Subcutaneous adipose tissue (tissue), 4 donors: ENCODE measurements around the gene PRDM16. TPM values are rescaled to one million over a fixed set of nuclear protein-coding genes. Genes with fewer than 3 reads are reported as not detected.

Source experiments
- total RNA-seq, 4 donors: library from RNA; depleted of rRNA; stranded (reverse); fragments of >200 nt; gene quantifications; one replicate each; pipeline ENCODE4 v1.1.0, GENCODE V29; 2016
- TF ChIP-seq, protein P1 (sequence below): fragments of 450-650 bp; IDR thresholded peaks from one replicate; pipeline ENCODE4 v1.5.1; 2016; ENCODE audit warnings: low read depth, mild to moderate bottlenecking, control low read depth, antibody characterized with exemption, moderate library complexity

Gene PRDM16
- total RNA-seq, 4 donors from 2014 or later: 0.82 to 1.7 (median 1.1) TPM

DNA sequence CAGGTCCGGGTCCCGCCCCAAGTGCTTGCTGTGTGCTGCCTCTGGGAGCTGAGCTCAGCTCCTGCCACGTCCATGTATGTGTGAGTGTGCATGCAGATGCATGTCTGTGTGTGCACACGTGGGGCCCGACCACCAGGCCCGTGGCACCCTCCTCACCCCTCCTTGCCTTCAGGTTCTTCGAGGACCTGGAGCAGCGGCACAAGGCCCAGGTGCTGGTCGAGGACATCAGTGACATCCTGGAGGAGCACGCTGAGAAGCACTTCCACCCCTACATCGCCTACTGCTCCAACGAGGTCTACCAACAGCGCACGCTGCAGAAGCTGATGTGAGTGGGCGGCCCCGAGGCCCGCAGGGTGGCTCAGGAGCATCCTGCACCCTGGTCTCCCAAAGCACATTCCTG lies 403.9 kb downstream of the PRDM16 start:
- TF ChIP-seq, protein P1, sequence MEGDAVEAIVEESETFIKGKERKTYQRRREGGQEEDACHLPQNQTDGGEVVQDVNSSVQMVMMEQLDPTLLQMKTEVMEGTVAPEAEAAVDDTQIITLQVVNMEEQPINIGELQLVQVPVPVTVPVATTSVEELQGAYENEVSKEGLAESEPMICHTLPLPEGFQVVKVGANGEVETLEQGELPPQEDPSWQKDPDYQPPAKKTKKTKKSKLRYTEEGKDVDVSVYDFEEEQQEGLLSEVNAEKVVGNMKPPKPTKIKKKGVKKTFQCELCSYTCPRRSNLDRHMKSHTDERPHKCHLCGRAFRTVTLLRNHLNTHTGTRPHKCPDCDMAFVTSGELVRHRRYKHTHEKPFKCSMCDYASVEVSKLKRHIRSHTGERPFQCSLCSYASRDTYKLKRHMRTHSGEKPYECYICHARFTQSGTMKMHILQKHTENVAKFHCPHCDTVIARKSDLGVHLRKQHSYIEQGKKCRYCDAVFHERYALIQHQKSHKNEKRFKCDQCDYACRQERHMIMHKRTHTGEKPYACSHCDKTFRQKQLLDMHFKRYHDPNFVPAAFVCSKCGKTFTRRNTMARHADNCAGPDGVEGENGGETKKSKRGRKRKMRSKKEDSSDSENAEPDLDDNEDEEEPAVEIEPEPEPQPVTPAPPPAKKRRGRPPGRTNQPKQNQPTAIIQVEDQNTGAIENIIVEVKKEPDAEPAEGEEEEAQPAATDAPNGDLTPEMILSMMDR: no peak

- TF ChIP-seq, protein P1: no peak
These were observed 404.4 kb downstream of the PRDM16 start for GRCh38 chr1:3473381-3473844.

DNA sequence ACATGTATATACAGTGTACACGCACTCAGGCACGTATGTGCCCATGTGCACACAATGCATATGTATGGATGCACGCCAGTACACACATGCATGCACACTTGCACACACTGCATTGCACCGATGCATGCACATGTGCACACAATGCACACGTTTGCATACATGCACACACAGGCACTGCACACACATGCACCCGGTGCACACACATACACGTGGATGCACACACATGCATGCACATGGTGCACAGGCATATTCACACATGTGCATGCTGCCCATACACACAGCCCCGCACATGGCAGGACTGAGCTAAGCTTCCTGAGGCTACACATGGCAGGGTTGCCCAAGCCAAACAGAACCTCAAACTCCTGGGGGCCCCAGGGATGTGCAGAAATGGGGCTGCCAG lies 405.0 kb downstream of the PRDM16 start:
- TF ChIP-seq, protein P1: no peak

GRCh38 chr1:3474421-3474820 lies 405.4 kb downstream of the PRDM16 start:
- TF ChIP-seq, protein P1: no peak

DNA sequence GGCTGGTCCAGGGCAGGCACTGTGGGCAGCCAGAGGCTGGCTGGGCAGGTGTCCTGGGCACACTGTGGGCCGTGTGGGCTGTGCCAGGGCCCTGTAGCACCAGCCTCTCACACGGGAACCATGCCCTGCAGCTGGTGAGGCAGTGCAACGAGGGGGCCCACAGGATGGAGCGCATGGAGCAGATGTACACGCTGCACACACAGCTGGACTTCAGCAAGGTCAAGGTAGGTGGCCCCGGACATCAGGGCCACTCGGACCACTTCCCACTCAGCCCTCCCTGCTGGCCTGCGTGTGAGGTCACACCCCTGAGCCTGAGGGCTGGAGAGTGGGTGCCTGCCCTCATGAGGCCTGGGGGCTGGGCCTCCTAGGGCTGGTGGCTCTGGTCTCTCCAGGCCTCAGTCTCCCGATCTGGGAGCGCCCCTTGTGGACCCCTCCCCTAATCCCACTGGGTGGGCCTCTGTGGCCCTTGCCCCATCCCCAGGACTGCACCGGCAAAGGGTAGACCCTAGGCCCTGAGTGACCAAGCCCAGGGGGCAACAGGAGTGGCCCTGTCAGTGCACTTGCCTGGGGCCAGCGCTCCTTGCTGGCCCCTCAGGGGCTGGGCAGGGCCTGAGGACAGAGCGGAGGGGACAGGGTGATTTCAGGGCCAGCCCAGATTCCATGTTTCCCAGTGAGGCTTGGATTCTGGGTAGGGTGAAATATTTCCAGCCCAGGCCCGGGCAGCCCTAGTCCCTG lies 407.0 kb downstream of the PRDM16 start:
- TF ChIP-seq, protein P1: no peak

DNA sequence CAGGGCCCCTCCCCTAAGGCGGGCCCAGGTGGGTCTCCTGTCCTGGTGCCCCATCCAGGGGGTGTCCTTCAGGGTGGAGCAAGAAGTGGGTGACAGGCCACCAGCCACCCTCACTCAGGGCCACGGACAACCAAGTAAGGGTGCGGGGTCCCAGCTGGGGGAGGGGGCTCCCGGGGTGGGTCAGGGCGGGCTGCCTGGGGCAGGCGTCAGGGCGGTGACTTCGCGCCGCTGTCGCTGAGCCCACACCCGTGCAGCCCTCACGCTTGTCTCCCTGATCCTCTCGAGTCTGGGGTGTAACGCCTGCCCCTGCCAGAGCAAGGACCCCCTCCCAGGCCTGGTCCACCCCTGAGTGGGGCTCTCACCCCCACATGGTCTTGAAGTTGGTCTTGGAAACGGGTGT lies 407.7 kb downstream of the PRDM16 start:
- TF ChIP-seq, protein P1: no peak

DNA sequence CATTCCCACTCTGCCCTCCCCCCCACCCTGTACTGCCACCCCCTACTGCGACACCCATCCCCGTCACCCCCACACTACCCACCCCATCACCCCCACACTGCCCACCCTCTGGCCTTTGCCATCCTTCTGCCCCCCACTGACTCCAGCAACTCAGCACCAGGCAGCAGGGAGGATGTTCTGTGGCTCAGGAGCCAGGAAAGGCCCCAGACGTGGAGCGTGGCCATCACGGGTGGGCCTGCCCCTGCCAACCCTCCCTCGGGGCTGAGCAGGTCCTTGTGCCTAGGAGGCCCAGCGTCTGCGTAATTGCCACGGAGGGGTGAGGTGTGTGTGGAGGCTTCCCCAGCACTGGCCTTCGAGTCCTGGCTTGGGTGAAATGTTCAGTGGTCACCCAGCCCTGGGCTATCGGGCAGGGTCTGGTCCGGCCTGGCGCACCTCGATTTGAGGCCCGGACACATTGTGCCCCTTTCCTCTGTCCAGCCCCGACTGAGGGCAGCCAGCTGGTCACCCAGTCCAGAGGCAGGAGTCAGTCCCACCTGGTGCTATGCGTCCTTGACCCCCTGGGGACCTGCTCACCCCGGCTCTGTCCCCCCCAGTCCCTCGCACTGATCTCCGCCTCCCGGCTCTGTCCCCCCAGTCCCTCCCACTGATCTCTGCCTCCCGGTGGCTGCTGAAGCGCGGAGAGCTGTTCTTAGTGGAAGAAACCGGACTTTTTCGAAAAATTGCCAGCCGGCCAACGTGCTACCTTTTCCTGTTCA lies 408.4 kb downstream of the PRDM16 start:
- TF ChIP-seq, protein P1: no peak
